Measurements from ENCODE around the gene KPNA3.
"Not testable (repeated sequence)": the region's sequence is repeated elsewhere in the genome, so short reads cannot be mapped to it uniquely, and the experiment has no call there.

The KPNA3 gene

DNA sequence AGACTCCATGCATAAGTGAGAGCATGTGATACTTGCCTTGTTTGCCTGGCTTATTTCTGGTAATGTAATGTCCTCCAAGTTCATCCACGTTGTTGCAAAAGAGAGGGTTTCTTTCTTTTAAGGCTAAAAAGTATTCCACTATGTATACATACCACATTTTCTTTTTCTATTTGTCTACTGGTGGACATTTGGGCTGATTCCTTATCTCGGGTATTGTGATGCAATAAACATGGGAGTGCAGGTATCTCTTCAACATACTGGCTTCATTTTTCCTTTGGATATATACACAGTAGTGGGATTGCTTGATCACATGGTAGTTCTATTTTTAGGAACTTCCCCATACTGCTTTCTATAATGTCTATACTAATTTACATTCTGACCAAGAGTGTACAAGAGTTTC lies 51.6 kb downstream of the KPNA3 start:
- DNase-seq: no peak

- DNase-seq: no peak
These were observed 52.8 kb downstream of the KPNA3 start for GRCh38 chr13:49739498-49740187.

DNA sequence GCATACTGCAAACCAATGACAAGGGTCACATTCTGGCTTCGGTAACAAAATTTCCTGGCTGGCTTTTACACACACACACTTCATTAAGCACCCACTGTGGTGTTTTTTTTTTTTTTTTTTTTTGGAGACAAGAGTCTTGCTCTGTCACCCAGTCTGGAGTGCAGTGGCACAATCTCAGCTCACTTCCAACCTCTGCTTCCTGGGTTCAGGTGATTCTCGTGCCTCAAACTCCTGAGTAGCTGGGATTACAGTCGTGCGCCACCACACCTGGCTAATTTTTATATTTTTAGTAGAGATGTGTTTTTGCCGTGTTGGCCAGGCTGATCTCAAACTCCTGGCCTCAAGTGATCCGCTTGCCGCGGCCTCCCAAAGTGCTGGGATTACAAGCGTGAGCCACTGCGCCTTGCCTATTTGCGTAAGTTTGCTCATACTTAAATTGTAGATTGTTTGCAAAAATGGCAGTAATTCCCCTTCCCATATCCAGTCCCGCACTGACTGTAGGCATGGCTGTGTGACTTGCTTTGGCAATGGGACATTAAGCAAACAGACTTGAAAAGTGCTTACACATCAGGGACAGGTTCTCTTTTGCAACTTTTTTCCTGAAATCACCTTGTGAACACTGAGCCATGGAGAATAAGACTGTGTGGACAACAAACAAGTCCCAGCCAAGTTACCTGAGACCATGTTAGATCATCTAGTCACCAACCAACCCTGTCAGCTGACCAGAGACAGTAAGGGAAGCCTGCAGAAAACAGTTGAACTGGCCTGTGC lies 59.1 kb downstream of the KPNA3 start:
- DNase-seq: no peak

DNA sequence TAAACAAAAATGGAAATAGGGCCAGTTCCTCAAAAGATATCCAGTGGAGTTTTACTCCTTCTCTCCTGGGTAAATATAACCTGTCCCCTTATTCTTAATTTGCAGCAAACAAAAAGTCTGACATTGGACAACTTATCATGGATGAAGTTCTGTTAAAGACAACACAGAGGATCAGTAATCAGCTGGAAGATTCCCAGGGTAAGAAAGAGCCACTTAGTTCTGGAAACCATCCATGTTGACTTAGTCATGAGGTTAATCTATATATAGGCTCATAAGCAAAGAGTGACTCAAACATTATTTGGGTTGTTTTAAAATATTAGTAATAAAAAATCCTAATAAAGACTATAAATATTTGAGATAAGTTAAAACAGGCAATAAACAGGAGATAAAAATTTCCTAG lies 60.7 kb downstream of the KPNA3 start:
- DNase-seq: no peak

DNA sequence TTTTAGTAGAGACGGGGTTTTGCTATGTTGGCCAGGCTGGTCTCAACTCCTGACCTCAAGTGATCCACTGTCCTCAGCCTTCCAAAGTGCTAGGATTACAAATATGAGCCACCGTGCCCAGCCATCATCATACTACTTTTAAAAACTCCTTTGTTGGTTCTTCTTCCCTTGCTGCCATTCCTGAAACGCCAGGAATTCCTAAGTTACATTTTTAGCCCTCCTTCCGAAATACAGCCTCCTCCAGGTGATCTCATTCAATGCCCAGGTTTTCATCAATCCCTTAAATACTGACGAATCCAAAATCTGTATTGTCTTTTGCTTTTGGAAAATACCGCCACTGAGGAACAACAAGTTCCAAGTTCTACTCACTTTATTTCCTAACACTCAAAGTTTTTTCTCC lies 75.9 kb downstream of the KPNA3 start:
- DNase-seq: no peak

DNA sequence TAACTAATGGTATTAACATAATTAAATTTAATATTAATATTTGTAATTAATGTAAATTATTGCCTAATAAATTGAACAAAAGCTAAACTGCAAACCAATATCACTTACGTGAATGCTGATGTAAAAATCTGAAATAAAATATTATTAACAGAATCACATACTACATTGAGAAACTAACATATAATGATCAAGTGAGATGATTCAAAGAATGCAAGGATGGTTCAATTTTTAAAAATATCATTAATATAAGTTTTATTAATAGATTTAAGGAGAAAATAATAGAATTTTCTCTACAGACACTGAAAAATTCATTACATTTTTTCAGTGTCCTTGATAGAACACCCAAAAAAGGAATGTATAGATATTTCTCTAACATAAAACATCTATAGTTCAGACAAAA lies 77.7 kb downstream of the KPNA3 start:
- DNase-seq: no peak

GRCh38 chr13:49711218-49711863 lies 81.1 kb downstream of the KPNA3 start:
- no peak for DNase-seq

DNA sequence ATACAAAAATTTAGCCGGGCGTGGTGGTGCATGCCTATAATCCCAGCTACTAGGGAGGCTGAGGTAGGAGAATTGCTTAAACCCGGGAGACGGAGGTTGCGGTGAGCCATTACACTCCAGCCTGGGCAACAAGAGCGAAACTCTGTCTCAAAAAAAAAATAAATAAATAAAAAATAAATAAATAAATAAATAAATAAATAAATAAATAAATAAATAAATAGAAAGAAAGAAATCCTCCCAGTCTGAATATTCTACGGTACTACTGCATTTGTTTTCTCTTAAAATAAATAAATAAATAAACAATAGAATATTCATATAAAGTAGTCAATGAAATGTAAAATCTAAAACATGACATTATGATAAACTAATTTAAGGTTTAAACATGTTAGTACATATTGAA lies 88.2 kb downstream of the KPNA3 start:
- not testable (repeated sequence) for DNase-seq

GRCh38 chr13:49701491-49701890 lies 91.0 kb downstream of the KPNA3 start:
- no peak for DNase-seq

DNA sequence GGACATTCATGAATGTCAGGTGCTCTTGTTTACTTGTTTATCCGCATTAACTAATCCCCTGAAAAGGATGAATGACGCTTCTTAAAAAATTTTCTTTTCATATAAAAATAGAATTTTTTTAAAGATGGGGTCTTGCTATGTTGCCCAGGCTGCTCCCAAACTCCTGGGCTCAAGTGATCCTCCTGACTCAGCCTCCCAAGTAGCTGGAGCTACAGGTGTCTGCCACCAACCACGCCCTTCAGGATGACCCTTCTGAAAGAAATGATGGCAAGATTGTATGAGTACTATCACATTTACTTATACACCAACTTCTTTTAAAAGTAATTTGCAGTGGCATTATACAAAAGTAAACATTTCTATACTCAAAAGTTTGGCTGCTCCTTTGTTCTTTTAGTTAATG lies 95.0 kb downstream of the KPNA3 start:
- no peak for DNase-seq

GRCh38 chr13:49694446-49694845 lies 98.0 kb downstream of the KPNA3 start:
- no peak for DNase-seq

DNA sequence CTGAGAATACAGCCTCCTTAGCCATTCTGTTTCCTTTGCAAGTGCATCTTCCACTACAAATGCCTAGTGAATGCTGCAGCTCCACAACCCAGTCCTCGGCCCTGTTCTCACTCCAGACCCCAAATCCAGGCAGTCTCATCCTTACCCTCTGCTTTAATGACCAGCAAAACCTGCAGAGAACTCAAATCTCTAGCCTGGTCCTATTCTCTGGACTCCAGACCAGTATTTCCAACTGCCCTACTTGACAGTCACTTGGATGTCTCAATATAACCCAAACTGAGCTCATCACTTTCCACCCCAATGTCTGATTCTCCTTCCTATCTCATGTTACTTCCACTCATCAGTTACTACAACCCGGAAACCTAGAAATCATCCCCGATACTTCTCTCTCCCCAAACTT lies 98.6 kb downstream of the KPNA3 start:
- DNase-seq: no peak

- DNase-seq: no peak
These were observed 99.2 kb downstream of the KPNA3 start for GRCh38 chr13:49693191-49693733.

DNA sequence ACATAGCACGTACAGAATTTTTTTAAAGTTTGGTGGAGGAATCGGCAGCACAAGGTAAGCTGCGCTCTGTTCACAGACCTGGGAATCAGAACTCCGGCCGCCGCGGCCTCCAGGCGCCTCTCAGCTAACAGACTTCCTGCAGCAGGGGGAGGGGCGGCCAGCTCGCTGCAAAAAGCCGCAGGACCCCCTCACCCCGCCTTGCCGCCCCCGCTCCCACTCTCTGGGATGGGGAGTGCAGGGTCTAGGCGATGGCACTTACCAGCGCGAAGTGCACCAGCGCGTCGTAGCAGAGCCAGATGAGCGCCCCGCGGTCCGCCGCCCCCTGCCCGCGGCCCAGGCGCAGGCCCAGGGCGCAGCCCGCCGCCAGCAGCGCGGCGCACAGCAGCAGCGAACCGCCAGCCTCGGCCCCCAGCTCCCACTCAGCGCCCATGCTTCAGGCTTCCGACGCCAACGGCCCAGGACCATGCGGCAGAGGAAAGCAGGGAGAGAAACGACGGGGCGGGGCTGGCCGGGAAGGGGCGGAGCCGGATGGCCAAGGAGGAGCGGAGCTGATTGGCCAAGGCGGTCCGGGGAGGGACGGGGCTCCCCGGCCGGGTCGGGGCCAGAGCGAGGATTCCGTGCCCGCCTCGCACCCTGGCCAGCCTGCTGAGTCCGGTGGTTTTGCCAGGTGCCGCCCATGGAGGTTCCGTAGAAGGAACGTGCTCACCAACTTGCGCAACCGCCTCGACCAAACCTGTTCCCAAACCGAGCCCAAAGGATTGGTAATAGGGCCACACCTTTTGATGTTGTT lies 101.3 kb downstream of the KPNA3 start, which contains the start of gene EBPL:
Gene EBPL, minus strand, starts transcription at position 492 of the 790 bp plus-strand sequence. Its CDS starts 62 bp downstream, at position 430.
- DNase-seq: peak; percentile 85

DNA sequence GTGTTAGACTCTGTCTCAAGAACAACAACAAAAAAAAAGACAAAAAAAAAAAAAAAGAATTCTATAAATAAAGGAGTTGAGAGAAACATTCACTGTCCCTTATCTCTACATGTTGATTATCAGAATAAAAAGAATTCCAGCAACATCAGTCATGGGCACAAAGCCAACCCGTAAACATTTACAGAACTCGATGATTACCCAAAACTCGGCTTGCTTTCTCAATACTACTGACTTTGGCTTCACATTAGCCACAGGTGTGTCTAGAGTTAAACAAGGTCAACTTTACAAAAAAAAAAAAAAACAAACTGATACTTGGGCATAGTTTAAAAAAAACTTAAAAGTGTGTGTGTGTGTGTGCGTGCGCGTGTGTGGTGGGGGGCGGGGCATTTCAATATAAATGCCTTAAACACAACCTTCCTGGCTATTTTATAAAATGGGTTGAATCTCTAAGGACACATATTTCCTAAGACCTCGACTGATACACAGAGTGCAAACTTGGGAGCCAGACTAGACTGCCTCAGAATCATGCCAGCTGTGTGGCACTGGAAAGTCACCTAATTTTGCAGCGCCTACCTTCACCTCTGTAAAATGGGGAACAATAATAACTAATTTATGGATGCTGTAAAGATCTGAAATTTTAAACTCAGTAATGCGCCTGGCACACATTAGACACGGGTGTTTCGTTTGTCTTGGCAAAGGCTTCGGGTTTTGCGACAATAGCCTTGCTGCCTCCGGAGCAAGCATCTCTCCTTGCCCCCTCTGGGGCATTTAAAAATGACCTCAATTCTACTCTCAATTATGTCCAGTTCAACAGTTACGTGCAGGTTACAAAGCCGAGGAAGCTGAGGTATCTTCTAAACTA lies 102.1 kb downstream of the KPNA3 start:
- DNase-seq: no peak

GRCh38 chr13:49683489-49683888 lies 109.0 kb downstream of the KPNA3 start:
- no peak for DNase-seq

GRCh38 chr13:49681842-49682435 lies 110.5 kb downstream of the KPNA3 start:
- DNase-seq: no peak

DNA sequence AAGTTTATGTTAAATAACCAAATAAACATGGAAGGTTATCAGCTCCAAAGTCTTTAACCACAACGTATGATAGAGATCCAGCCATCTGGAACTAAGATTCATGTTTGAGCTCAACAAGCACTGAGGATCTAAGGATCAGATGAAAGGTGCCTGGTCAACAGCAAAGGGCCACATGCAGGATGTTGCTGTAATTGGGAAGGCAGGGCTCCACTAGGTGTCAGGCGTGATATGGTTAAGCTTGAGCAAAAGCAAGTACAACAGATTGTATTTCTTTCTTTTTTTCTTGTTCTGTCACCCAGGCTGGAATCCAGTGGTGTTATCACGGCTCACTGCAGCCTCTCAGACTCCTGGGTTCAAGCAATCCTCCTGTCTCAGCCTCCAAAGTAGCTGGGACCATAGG lies 113.2 kb downstream of the KPNA3 start:
- DNase-seq: peak; percentile 16

GRCh38 chr13:49678191-49678914 lies 114.1 kb downstream of the KPNA3 start:
- DNase-seq: no peak

GRCh38 chr13:49676581-49677298 lies 115.7 kb downstream of the KPNA3 start:
- no peak for DNase-seq
